ENCODE data around the gene OARD1.
"Not testable (repeated sequence)": the region's sequence is repeated elsewhere in the genome, so short reads cannot be mapped to it uniquely, and the experiment has no call there.

OARD1 gene

GRCh38 chr6:41071923-41072835, at the start of gene OARD1:
OARD1 (minus strand) TSS chr6:41072356; CDS start chr6:41071634, 722 bp downstream.
- DNase-seq, result peak; percentile 100

GRCh38 chr6:41120058-41120457, 47.9 kb upstream of the OARD1 start:
- no peak for DNase-seq

GRCh38 chr6:41119508-41119907, 47.4 kb upstream of the OARD1 start:
- no peak for DNase-seq

- not testable (repeated sequence) for DNase-seq
Measured at GRCh38 chr6:41115027-41115426, 42.9 kb upstream of the OARD1 start.

GRCh38 chr6:41111017-41111416, 38.9 kb upstream of the OARD1 start:
- no peak for DNase-seq

GRCh38 chr6:41103847-41104246, 31.7 kb upstream of the OARD1 start:
- no peak for DNase-seq

- no peak for DNase-seq
Measured at GRCh38 chr6:41100871-41101287, 28.7 kb upstream of the OARD1 start.

DNA sequence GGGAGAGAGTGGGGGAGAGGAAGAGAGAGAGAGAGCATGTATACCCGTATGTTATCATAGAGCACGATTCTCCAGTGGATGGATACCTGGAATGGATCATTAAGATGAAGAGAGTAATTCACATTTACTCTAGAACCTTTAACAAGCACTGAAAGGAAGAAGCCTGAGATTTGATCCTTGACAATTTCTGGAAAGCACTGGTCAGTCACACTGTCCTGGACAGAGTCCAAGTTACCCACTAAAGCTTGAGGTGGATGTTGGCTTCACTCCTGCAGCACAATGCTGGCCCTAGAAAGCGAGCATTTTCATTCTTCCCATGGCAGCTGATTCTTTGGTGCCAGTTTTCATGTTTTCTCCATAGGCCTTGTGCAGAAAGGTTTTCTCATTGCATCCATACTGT, 26.2 kb upstream of the OARD1 start:
- DNase-seq, result no peak

DNA sequence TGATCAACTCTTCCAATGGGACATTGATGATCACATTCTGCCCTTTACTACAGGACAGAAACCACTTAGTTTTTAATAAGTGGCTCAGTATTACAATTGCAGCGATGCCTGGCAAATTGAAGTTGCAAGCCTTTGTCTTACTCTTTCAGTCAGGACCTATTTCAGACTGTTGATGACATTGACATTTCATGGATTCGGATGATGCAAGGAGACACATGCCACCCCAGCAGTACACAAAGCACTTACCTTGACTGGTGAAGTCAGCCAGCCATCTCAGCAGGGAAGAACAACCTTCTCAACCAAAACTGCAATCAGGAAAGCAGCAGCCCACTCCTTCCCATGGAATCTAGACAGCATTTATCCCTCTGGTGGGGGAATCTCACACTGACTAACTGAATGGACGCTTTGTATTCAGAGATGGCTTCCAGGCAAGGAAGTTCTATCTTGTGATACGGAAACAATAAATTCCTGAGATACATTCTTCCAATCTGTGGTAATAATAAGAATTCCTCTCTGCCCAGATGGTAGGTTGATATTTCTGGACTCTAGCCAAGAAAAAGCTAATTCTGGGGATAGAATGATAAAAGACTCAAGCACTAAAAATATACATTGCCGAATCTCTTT, 25.4 kb upstream of the OARD1 start:
- DNase-seq, result no peak

DNA sequence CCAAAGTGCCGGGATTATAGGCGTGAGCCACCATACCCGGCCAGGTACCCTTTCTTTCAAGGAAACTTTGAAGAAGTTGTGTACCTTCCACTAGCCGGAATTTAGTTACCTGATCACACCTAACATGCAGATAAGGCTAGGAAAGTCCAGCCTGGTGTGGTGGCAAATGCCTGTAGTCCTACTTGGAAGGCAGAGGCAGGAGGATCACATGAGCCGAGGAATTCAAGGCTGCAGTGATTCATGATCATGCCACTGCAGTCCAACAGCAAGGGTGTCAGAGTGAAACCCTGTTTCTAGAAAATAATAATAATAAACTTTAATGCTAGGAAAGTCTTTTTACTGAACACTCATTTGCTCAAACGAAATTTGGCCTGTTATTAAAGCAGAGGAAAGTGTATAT, 21.6 kb upstream of the OARD1 start:
- DNase-seq, result no peak

DNA sequence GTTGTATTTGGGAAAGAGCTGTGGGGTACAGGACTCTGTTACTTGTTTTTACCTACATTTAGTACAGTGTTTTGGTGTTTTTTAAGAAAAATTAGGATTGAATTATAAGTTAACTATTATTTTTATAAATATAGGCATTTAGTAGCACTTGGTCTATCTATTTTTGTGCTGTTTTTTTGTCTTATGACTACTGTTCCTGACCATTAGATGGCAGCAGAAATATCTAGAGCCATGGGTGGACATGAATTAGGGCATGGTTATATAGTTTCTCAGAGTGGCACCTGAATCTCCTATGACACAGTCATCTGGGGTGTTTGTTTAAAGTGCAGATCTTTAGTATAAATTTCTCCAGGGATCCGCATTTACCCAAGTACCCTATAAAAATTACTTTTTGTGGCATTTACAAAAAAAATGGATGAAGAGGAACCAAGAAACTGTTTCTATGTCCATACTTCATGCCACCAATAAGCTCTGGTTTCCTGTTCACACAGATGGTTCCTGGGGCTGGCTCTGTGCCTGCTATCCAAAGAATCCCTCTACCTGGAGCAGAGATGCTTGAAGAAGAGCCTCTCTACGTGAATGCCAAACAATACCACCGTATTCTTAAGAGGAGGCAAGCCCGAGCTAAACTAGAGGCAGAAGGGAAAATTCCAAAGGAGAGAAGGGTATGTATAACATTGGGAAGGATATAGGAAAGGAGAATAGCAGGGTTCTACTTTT, 20.4 kb upstream of the OARD1 start:
- DNase-seq, result peak; percentile 60 to 68

GRCh38 chr6:41090841-41091761, 18.9 kb upstream of the OARD1 start:
- no peak for DNase-seq

DNA sequence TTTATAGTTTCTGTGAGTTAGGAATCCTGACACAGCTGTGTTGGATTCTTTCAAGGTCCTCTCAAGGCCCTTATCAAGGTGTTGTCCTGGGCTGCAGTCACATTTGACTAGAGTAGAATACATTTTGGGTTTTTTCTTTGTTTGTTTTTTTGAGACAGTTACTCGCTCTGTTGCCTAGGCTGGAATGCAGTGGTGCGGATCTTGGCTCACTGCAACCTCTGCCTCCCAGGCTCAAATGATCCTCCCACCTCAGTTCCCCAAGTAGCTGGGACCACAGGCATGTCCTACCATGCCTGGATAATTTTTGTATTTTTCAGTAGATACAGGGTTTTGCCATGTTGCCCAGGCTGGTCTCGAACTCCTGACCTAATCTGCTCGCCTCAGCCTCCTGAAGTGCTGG, 16.3 kb upstream of the OARD1 start:
- DNase-seq, result no peak

- no peak for DNase-seq
Measured at GRCh38 chr6:41085182-41085581, 13.0 kb upstream of the OARD1 start.

DNA sequence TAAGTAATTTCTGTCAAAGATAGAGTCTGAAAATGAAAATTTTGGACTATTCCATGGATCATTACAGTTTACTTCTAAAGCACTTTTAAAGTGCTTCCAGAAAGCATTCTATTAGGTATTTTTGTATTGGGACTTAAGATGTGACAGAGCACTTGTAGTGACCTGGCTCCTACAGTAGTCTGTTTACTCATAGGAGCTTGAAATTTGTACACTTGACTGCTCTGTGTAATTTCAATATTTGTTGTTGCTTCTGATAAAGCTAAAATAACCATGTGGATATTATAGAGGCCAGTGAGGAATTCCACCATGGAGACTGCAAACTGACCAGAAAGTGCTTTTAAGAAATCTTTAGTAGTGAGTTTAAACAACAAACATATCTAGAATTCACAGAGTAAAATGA, 10.9 kb upstream of the OARD1 start:
- no peak for DNase-seq

- DNase-seq, result no peak
Measured at GRCh38 chr6:41080621-41081020, 8.5 kb upstream of the OARD1 start.

- no peak for DNase-seq
Measured at GRCh38 chr6:41079080-41079479, 6.9 kb upstream of the OARD1 start.

- DNase-seq, result no peak
Measured at GRCh38 chr6:41078101-41078500, 5.9 kb upstream of the OARD1 start.

- DNase-seq, result no peak
Measured at GRCh38 chr6:41077536-41077935, 5.4 kb upstream of the OARD1 start.

- DNase-seq, result no peak
Measured at GRCh38 chr6:41075651-41076626, 3.8 kb upstream of the OARD1 start.
